Neutrophil (primary cell): ENCODE measurements around the gene AVPR1A.

Experiments
- H3K27ac ChIP-seq: fragments of 200-600 bp; sonication (generic); 2 replicates; pipeline ENCODE4 v1.5.1; 2016; ENCODE audit warnings: mild to moderate bottlenecking, moderate library complexity
- H3K27me3 ChIP-seq: fragments of 200-600 bp; sonication (generic); 2 replicates; pipeline ENCODE4 v1.6.0; 2016; ENCODE audit warnings: mild to moderate bottlenecking
- H3K36me3 ChIP-seq: fragments of 200-600 bp; sonication (generic); 2 replicates; pipeline ENCODE4 v1.5.1; 2017
- H3K4me1 ChIP-seq, 2 experiments: fragments of 200-600 bp in 1 of 2; sonication (generic) in 1 of 2; 1 replicate in 1 of 2; 2 replicates in 1 of 2; pipeline versions ENCODE4 v1.5.1 to v1.6.1; 2013 to 2016; ENCODE audit warnings: low read depth in 1 of 2, low read length in 1 of 2, mild to moderate bottlenecking in 1 of 2, moderate library complexity in 1 of 2; ENCODE audit not compliant: control insufficient read depth in 1 of 2, insufficient read depth in 1 of 2
- H3K4me3 ChIP-seq, 2 experiments: fragments of 200-600 bp in 1 of 2; sonication (generic) in 1 of 2; 1 replicate in 1 of 2; 2 replicates in 1 of 2; pipeline ENCODE4 v1.5.1; 2013 to 2016; ENCODE audit warnings: low read depth in 1 of 2, low read length in 1 of 2, mild to moderate bottlenecking in 1 of 2, moderate library complexity in 1 of 2
- H3K9me3 ChIP-seq: fragments of 200-600 bp; sonication (generic); 2 replicates; pipeline ENCODE4 v1.5.1; 2016
- CTCF ChIP-seq: fragments of 200-600 bp; sonication (generic); IDR thresholded peaks from 2 replicates; pipeline ENCODE4 v1.5.1; 2016; ENCODE audit warnings: antibody characterized with exemption

AVPR1A gene

GRCh38 chr12:63129927-63130326 is 21.1 kb downstream of the AVPR1A start:
- H3K36me3 ChIP-seq: no peaks in the 10 kb centered on the region
- H3K4me3 ChIP-seq: no peak overlapping the region
- no peaks in the 10 kb centered on the region for H3K27me3 ChIP-seq
- no peak for TF ChIP-seq CTCF
- H3K27ac ChIP-seq: no peak overlapping the region
- no peaks in the 10 kb centered on the region for H3K4me1 ChIP-seq
- H3K9me3 ChIP-seq: no peaks in the 10 kb centered on the region

- H3K4me1 ChIP-seq: no peaks in the 10 kb centered on the region
- H3K4me3 ChIP-seq: no peak overlapping the region
- H3K27ac ChIP-seq: no peak overlapping the region
- no peak for TF ChIP-seq CTCF
- H3K9me3 ChIP-seq: no peaks in the 10 kb centered on the region
- H3K36me3 ChIP-seq: no peaks in the 10 kb centered on the region
- H3K27me3 ChIP-seq: no peaks in the 10 kb centered on the region
Measured at GRCh38 chr12:63124778-63125177, 26.2 kb downstream of the AVPR1A start.

GRCh38 chr12:63103494-63104131 is 47.4 kb downstream of the AVPR1A start:
- no peak for TF ChIP-seq CTCF
- no peaks in the 10 kb centered on the region for H3K27me3 ChIP-seq
- H3K4me3 ChIP-seq: no peak overlapping the region
- no peak overlapping the region for H3K27ac ChIP-seq
- no peaks in the 10 kb centered on the region for H3K36me3 ChIP-seq
- no peaks in the 10 kb centered on the region for H3K9me3 ChIP-seq
- H3K4me1 ChIP-seq: peaks cover 3 to 10% of the 10 kb centered on the region in 2 experiments

DNA sequence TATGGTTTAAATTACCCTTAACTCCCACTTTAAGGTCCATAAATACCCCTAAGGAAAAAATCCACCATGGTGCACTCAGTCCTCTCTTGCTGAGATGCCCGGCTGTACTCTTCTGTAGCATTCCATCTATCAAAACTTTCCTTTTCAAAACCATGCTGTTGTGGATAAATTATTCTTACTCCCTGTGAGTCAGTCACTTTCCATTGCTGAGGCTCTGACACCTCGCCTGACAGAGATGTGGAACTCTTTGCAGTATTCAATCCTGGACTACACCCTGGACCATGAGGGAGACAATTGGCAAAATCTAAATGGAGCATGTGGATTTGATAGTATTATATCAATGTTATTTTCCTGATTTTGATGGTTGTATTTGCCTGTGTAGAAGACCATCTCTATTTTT is 49.1 kb downstream of the AVPR1A start:
- Histone ChIP-seq H3K4me1 (no peaks in the 10 kb centered on the region), H3K27ac (no peak overlapping the region), H3K27me3 (no peaks in the 10 kb centered on the region), H3K9me3 (no peaks in the 10 kb centered on the region), H3K4me3 (no peak overlapping the region), H3K36me3 (no peaks in the 10 kb centered on the region)
- TF ChIP-seq CTCF: no peak

DNA sequence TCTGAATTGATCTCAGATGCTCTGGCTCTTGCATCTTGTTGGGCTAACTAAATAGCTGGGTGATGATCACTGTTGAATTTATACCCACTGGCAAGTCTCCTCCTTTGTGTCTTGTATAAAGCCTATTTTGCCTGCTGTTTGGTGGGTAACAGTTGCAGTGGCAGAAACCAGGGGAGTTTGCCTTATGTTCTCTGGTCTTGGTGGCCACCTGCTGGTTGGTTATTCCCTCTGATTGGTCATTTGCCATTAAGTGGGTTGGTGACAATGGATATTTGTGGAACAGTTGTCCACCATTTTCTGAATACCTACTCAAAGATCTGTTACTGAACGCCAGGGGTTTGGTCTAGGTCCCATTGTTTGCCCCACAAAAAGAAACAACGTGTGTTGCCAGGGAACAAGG is 52.1 kb downstream of the AVPR1A start:
- no peak overlapping the region for H3K4me3 ChIP-seq
- H3K27ac ChIP-seq: no peak overlapping the region
- no peaks in the 10 kb centered on the region for H3K9me3 ChIP-seq
- no peaks in the 10 kb centered on the region for H3K4me1 ChIP-seq
- H3K36me3 ChIP-seq: no peaks in the 10 kb centered on the region
- TF ChIP-seq CTCF: no peak
- no peaks in the 10 kb centered on the region for H3K27me3 ChIP-seq
